Stomach (tissue), 4 donors: ENCODE data around the gene WFIKKN2.

Experiments used
- CTCF ChIP-seq, 7 experiments: fragments of 450-650 bp in 4 of 7; fragments of 200-600 bp in 3 of 7; sonication (generic) in 3 of 7; IDR thresholded peaks; one replicate each; pipeline ENCODE4 v1.5.1; 2016 to 2019; ENCODE audit warnings: antibody characterized with exemption in 7 of 7, control low read depth in 2 of 7, mild to moderate bottlenecking in 1 of 7
- POLR2AphosphoS5 ChIP-seq, 3 donors: sonication (generic); formaldehyde crosslinking; IDR thresholded peaks; one replicate each; pipeline ENCODE4 v1.6.1; 2016; ENCODE audit warnings: antibody characterized with exemption in 3 of 3

GRCh38 chr17:50816271-50816670 is 19.1 kb upstream of the WFIKKN2 start:
- TF ChIP-seq CTCF (IDR thresholded peaks at IDR 0.05) (no peak), POLR2AphosphoS5 (IDR thresholded peaks at IDR 0.05) (no peak)
